ENCODE measurements around the gene UBN1. TPM values are rescaled to one million over a fixed set of nuclear protein-coding genes. Genes with fewer than 3 reads are reported as not detected.

The UBN1 gene
- polyA plus RNA-seq, 1 donor (not counting 4 experiments of a cell fraction or from before 2014, with no cell fraction given): 11.5 TPM

DNA sequence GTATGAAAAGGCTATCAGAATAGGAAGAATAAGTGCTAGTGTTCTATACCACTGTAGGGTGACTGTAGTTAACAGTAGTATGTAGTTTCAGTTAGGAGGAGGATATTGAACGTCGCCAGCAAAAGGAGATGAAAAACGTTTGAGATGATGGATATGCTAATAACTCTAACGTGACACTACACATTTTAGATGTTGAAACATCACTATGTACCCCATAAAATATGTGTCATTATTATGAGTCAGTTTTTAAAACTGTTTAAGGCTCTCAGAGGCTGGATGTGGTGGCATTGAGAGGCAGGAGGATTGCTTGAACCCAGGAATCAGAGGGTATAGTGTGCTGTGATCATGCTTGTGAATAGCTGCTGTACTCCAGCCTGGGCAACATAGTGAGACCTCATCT lies 31.8 kb downstream of the UBN1 start:
- Histone ChIP-seq H3K4me3 (ENCODE audit: control insufficient read depth in 2 of 3, extremely low read depth in 1 of 3, insufficient read depth in 2 of 3, low read depth in 1 of 3, low read length in 3 of 3) (no peak overlapping the region), H3K79me2 (ENCODE audit: control insufficient read depth, insufficient read depth, low read length) (no peaks in the 10 kb centered on the region), H3K27ac (ENCODE audit: control insufficient read depth, insufficient read depth, low read length) (no peak overlapping the region), H2AFZ (ENCODE audit: control insufficient read depth, low read length) (no peak overlapping the region), H3K4me2 (ENCODE audit: control insufficient read depth, extremely low read depth, insufficient read depth, low read depth, low read length) (no peak overlapping the region), H3K36me3 (ENCODE audit: control insufficient read depth in 2 of 2, extremely low read depth in 1 of 2, insufficient read depth in 2 of 2, low read length in 2 of 2) (peaks cover 50 to 59% of the 10 kb centered on the region in 2 experiments), H4K20me1 (ENCODE audit: control insufficient read depth, extremely low read depth, insufficient read depth, low read length) (peaks cover 6% of the 10 kb centered on the region), H3K9ac (ENCODE audit: control insufficient read depth, extremely low read depth, insufficient read depth, low read length) (no peak overlapping the region), H3K9me1 (ENCODE audit: control insufficient read depth, extremely low read depth, insufficient read depth, low read length) (peaks cover 3% of the 10 kb centered on the region), H3K27me3 (ENCODE audit: control insufficient read depth, extremely low read depth, insufficient read depth, low read length) (no peaks in the 10 kb centered on the region), H3K4me1 (ENCODE audit: control insufficient read depth, extremely low read depth, insufficient read depth, low read length) (no peaks in the 10 kb centered on the region), H3K9me3 (ENCODE audit: control insufficient read depth, low read depth, low read length) (no peaks in the 10 kb centered on the region)
- FAIRE-seq (no peak), DNase-seq (ENCODE audit: low read depth, low spot score) (no peak)
- TF ChIP-seq CTCF (optimal IDR thresholded peaks at IDR 0.05 in 1 of 3, IDR thresholded peaks at IDR 0.05 in 1 of 3, conservative IDR thresholded peaks at IDR 0.05 in 1 of 3; ENCODE audit: extremely low read depth in 1 of 3, insufficient read depth in 2 of 3, low read length in 3 of 3) (no peak), EZH2 (IDR thresholded peaks at IDR 0.05; ENCODE audit: low read length) (no peak)
- dilution Hi-C loops (cut with MboI; ENCODE audit: extremely low pct_ligation_motif_present, low sequenced_read_pairs): no loop called here

- Histone ChIP-seq H4K20me1 (ENCODE audit: control insufficient read depth, extremely low read depth, insufficient read depth, low read length) (peaks cover 6% of the 10 kb centered on the region), H3K4me2 (ENCODE audit: control insufficient read depth, extremely low read depth, insufficient read depth, low read depth, low read length) (no peak overlapping the region), H3K4me1 (ENCODE audit: control insufficient read depth, extremely low read depth, insufficient read depth, low read length) (no peaks in the 10 kb centered on the region), H3K27ac (ENCODE audit: control insufficient read depth, insufficient read depth, low read length) (no peak overlapping the region), H3K4me3 (ENCODE audit: control insufficient read depth in 2 of 3, extremely low read depth in 1 of 3, insufficient read depth in 2 of 3, low read depth in 1 of 3, low read length in 3 of 3) (no peak overlapping the region), H3K9ac (ENCODE audit: control insufficient read depth, extremely low read depth, insufficient read depth, low read length) (no peak overlapping the region), H2AFZ (ENCODE audit: control insufficient read depth, low read length) (no peak overlapping the region), H3K27me3 (ENCODE audit: control insufficient read depth, extremely low read depth, insufficient read depth, low read length) (no peaks in the 10 kb centered on the region), H3K79me2 (ENCODE audit: control insufficient read depth, insufficient read depth, low read length) (no peaks in the 10 kb centered on the region), H3K36me3 (ENCODE audit: control insufficient read depth in 2 of 2, extremely low read depth in 1 of 2, insufficient read depth in 2 of 2, low read length in 2 of 2) (peaks cover 46 to 51% of the 10 kb centered on the region in 2 experiments), H3K9me1 (ENCODE audit: control insufficient read depth, extremely low read depth, insufficient read depth, low read length) (peaks cover 3% of the 10 kb centered on the region), H3K9me3 (ENCODE audit: control insufficient read depth, low read depth, low read length) (no peaks in the 10 kb centered on the region)
- FAIRE-seq: no peak
- TF ChIP-seq EZH2 (IDR thresholded peaks at IDR 0.05; ENCODE audit: low read length): no peak
- no peak for TF ChIP-seq CTCF (optimal IDR thresholded peaks at IDR 0.05 in 1 of 3, IDR thresholded peaks at IDR 0.05 in 1 of 3, conservative IDR thresholded peaks at IDR 0.05 in 1 of 3; ENCODE audit: extremely low read depth in 1 of 3, insufficient read depth in 2 of 3, low read length in 3 of 3)
- dilution Hi-C loops (cut with MboI; ENCODE audit: extremely low pct_ligation_motif_present, low sequenced_read_pairs): no loop called here
- DNase-seq (ENCODE audit: low read depth, low spot score): no peak
Observed at GRCh38 chr16:4880006-4880580, 32.8 kb downstream of the UBN1 start.
